ENCODE measurements around the gene NIPAL3.
"Not testable (repeated sequence)": the region's sequence is repeated elsewhere in the genome, so short reads cannot be mapped to it uniquely, and the experiment has no call there.

Gene NIPAL3

DNA sequence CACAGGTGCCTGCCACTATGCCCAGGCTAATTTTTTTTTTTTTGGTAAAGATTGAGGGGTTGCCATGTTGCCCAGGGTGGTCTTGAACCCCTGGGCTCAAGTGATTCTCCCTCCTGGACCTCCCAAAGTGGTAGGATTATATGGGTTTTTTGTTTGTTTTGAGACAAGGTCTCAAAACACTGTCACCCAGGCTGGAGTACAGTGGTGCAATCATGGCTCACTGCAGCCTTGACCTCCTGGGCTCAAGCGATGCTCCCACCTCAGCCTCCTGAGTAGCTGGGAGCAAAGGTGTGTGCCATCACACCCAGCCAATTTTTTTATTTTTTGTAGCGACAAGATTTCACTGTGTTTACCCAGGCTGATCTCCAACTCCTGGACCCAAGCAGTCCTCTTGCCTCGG is 78.2 kb downstream of the NIPAL3 start:
- DNase-seq = no peak

DNA sequence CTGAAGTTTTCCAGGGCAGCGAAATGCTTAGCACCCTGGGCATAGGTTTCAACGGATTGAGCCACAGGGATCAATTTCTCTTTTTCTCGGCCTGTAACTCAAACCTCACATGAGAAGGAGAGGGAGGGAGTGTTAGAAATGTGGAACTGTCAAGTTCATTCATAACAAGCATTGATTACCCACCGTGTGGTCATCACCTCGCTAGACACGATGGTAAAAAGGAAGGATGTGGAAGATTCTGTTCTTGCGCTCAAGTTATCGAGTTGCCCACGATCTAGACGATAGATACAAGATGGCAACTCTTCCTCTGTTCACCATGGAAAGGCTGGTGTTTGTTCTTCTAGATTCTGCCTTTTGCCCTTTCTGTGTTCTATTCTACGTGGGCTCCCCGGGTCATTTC is 83.0 kb downstream of the NIPAL3 start:
- no peak for DNase-seq

GRCh38 chr1:24500448-24501048 is 84.9 kb downstream of the NIPAL3 start:
- no peak for DNase-seq

DNA sequence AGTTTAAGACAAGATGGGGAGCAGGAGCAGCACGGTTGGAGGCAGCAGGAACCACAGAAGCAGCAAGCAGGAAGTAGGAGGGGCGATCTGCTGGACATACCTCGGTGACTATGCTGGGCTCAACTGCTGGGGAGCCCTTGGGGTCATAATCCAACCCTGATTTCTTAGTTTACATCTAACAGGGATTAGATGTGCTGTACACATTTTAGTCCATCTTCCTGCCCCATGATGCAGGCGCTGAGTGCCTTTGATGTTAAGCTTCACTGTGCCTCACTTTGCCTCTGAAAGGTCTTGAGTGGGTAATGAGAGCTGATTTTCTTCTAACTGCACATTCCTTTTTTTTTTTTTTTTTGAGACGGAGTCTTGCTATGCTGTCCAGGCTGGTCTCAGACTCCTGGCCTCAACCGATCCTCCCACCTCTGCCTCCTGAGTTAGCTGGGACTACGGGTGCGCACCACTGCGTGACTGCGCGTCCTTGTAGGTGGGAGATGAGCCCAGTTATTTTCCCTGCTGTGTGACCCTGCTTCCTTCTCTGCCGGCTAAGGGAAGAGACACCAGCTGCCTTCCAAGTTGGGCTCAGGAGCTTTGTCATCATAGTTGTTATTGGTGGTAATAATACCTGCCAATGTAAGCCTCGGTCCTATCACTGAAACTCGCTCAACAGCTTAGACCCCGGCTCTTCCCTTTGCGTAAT is 85.9 kb downstream of the NIPAL3 start:
- DNase-seq = no peak

- peak; percentile 36 to 73 (median 62) for DNase-seq
These were observed 86.6 kb downstream of the NIPAL3 start for GRCh38 chr1:24502065-24502708.

DNA sequence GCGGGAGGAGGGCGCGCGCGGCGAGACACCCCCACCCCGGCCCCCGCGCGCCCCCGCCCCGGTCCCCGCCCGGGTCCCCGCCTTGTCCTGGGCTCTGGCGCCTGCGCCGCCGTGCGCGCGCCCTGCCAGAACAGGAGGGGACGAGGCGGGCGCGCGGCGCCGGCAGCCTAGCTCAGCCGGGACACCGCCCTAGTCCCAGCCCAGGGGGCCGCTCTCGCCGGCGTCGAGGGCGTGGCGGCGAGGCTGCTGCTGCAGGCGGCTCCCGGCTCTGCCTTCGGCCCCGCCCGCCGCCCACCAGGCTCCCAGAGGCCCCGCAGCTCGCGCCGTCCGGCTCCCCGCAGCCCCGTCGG is 87.1 kb downstream of the NIPAL3 start, which contains the start of gene RCAN3:
Gene RCAN3 (plus strand): TSS at position 128 of the 350 bp plus-strand sequence. CDS start 11,537 bp downstream, outside the sequence.
- DNase-seq = peak; percentile 53 to 89 (median 76)

- peak in 1 of 4 experiments; percentile 74 for DNase-seq
These were observed 87.6 kb downstream of the NIPAL3 start for GRCh38 chr1:24503059-24503751.

DNA sequence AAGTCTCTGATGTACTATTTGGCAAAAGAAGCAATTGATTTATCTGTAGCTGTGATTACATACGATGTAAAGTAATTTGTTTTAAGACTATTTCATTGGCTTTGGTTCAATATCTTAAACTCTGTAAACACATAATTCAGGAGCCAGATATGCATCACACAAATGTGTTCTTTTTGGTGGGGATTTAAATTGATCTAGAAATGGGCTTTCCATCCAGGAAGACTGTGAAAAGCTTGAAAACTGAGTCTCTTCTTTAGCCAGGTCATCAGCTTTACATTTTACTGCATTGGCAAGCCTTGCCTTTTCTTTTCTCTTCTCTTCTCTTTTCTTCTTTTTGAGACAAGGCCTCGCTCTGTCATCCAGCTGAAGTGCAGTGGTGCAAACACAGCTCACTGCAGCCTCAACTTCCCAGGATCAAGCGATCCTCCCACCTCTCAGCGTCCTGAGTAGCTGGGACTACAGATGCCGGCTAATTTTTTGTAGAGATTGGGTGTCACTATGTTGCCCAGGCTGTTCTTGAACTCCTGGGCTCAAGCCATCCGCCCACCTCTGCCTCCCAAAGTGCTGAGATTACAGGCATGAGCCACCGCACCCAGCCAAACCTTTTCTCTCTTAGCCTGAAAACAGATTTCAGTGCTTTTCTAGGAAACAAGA is 88.4 kb downstream of the NIPAL3 start:
- DNase-seq = no peak

- DNase-seq = no peak
These were observed 89.0 kb downstream of the NIPAL3 start for GRCh38 chr1:24504560-24504959.

DNA sequence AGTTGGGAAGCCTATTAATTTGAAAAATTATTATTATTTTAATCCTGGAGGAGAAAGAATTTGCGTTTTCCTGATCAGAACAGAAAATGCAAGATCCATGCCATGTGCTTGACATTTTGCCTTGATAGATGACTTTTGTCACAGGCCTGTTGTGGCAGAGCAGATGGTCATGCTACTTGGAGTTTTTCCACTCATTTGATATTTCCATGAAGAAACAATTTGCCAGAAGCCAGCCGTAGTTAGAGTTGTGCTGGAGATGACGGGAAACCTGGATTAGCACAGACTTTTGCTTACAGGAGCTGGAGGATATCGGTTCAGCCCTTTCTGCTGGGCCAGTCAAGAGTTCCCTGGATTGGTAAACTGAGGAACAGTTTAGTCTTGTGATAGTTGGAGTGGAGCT is 90.2 kb downstream of the NIPAL3 start:
- DNase-seq = no peak

DNA sequence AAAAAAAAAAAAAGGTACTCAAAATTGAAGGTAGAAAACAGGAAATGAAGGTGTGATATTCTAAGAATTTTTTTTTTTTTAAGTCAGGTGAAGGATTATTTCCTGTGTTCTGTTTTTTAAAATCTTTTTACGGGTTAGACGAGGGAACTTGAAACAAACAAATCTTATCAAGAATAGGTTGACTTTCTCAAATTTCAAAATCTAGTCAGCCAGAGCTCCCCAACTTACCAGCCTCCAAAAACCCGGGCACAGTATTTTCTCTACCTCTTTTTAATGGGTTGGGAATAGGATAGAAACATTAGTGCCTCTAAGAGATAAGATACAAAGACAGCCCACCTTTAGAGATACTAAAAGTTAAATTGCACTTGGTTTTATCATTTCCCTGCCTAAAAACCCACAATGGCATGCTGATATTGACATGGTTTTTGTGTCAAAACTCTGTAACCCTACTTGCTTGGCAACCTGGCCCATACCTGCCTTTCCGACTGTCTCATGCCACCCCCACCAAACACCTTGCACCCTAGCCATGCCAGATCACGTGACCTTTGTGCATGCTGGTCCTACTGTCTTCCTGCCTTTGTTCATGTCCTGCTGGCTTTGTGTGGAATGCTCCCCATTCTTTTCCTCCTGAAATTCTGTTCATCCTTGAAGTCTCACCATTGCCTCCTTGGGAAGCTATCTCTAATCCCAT is 91.2 kb downstream of the NIPAL3 start:
- DNase-seq = no peak

DNA sequence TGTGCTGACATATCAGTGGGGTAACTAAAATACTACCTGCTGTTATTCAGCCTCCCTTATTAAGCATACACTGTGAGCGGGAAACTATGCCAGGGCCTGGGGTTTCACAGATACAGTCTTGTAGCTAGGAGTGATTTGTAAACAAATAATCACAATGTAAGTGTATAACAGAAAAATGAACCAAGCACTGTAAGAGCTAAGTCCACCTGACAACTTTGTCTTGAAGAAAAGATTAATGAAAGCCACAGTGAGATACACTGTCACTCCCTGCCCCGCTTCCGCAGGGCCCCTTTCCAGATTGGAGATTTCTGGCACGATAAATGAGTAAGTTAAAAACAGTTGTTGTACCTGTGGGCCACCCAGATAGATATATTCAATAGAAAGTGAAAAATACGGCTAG is 91.8 kb downstream of the NIPAL3 start:
- no peak for DNase-seq

GRCh38 chr1:24508911-24509310 is 93.3 kb downstream of the NIPAL3 start:
- DNase-seq = no peak

DNA sequence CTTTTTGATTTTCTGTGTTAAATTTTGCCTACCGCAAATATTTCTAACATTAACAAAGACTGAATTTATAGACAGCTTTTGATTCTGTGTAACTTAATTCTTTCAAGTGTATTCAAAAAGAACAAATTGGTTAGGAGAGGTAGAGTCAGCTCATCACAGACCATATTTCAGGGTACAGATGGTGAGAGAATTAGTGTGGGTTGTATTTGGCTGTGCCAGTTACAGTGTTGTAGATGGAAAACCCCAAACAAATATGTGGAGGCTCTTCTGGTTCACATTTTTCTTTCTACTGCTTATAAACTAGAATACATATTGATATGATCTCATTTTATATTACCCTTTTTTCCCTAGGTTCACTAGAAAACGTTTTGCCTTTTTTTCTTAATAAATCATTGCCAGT is 98.1 kb downstream of the NIPAL3 start:
- DNase-seq = no peak

DNA sequence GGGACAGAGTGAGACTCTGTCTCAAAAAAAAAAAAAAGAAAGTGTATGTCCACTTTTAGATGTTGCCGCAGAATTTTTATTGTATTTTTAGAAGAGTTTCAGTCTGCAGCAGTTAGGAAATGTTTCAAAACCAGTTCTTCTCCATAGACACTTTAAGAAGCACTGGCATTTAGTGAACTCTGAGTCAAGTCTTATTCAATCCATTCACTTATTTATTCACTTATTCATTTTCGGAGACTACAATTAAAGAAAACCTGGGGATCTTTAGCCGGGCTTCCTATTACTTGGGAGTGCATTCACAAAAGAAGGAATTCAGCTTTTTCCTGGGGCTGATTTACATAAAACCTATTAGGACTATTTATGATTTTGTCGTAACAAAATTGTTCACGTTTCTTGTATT is 99.3 kb downstream of the NIPAL3 start:
- no peak for DNase-seq

DNA sequence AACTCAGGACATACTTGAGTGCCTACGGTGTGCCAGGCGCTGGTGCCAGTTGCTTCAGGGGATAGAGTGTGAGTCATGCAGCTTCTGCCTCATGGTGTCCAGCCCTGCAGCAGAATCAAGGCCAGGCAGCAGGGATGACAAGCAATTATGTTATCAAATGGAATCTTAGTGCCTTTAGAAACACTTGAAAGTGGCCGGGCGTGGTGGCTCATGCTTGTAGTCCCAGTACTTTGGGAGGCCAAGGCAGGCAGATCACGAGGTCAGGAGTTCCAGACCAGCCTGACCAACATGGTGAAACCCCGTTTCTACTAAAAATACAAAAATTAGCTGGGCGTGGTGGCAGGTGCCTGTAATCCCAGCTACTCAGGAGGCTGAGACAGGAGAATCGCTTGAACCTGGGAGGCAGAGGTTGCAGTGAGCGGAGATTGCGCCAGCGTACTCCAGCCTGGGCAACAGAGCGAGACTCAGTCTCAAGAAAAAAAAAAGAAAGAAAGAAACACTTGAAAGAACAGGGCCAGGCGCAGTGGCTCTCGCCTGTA is 100.1 kb downstream of the NIPAL3 start:
- not testable (repeated sequence) for DNase-seq

DNA sequence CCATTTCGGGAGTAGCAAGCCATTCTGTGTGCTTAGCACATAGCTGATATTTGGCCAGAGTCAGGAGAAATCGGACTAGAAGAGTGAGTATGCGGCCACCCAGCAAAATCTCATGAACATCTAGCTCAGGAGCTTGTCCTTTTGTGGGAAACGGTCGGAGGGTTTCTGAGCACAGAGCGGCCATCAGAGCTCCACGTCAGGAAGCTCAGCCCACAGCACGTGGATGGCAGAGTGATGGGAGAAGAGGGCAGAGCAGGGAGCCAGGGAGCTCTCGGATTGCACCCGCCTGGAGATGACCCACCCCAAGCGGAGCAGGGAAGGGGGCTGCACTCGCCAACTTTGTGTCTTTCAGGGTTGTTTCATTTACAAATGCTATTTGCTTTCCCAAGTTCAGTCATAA is 100.9 kb downstream of the NIPAL3 start:
- no peak for DNase-seq

DNA sequence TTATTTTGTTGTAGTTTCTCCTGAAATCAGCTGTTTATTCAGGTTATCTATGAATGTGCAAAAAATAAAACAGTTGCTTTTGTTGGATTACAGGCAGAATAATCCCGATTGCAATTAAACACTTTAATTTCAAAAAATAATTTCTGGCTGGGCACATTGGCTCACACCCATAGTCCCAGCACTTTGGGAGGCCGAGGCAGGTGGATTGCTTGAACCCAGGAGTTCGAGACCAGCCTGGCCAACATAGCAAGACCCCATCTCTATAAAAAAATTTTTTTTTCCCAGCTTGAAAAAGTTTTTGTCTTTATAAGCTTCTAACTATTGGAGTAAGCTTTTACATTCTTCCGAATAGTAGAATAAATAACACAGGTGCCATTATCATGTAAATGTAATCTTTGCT is 102.3 kb downstream of the NIPAL3 start:
- no peak for DNase-seq

- DNase-seq = not testable (repeated sequence)
These were observed 104.7 kb downstream of the NIPAL3 start for GRCh38 chr1:24520282-24520681.
